SK-N-SH (cell line): Measurements from ENCODE around the gene INTS11. TPM values are rescaled to one million over a fixed set of nuclear protein-coding genes. Genes with fewer than 3 reads are reported as not detected.

Experiments used
- ELF1 ChIP-seq: IDR thresholded peaks from 2 replicates; pipeline ENCODE4 v1.4.0; 2012
- FOXJ3 ChIP-seq: sonication (generic); formaldehyde crosslinking; IDR thresholded peaks from 2 replicates; pipeline ENCODE4 v1.5.1; 2020; ENCODE audit warnings: mild to moderate bottlenecking, missing genetic modification reagents
- FOXM1 ChIP-seq: IDR thresholded peaks from 2 replicates; pipeline ENCODE4 v1.4.0; 2012; ENCODE audit warnings: low read depth, mild to moderate bottlenecking
- GABPA ChIP-seq: IDR thresholded peaks from 2 replicates; pipeline ENCODE4 v1.4.0; 2012; ENCODE audit warnings: low read depth, mild to moderate bottlenecking
- MEF2A ChIP-seq: IDR thresholded peaks from 2 replicates; pipeline ENCODE4 v1.4.0; 2012; ENCODE audit warnings: low read depth, borderline replicate concordance
- POLR2AphosphoS5 ChIP-seq: IDR thresholded peaks from 2 replicates; pipeline ENCODE4 v1.6.1; 2012; ENCODE audit warnings: low read depth, low read length
- RXRA ChIP-seq: IDR thresholded peaks from 2 replicates; pipeline ENCODE4 v1.4.0; 2012; ENCODE audit warnings: low read depth, mild to moderate bottlenecking, borderline replicate concordance
- SMC3 ChIP-seq: IDR thresholded peaks from 2 replicates; pipeline ENCODE4 v1.6.1; 2012; ENCODE audit warnings: low read depth, low read length, improper control_type of control experiment
- TAF1 ChIP-seq: IDR thresholded peaks from 2 replicates; pipeline ENCODE4 v1.6.1; 2012; ENCODE audit warnings: low read depth, mild to moderate bottlenecking, low read length, moderate library complexity, borderline replicate concordance
- TEAD4 ChIP-seq: IDR thresholded peaks from 2 replicates; pipeline ENCODE4 v1.4.0; 2012; ENCODE audit warnings: mild to moderate bottlenecking, borderline replicate concordance; ENCODE audit not compliant: insufficient read depth
- YY1 ChIP-seq: IDR thresholded peaks from 2 replicates; pipeline ENCODE4 v1.4.0; 2012; ENCODE audit warnings: low read depth, mild to moderate bottlenecking
- polyA plus RNA-seq, 3 experiments: library from polyadenylated mRNA; depleted of rRNA; stranded (reverse); fragments of >200 nt; gene quantifications; 2 replicates each; pipeline ENCODE4 v1.2.3, GENCODE V29; 2012
- TF ChIP-seq, protein P1 (sequence below): IDR thresholded peaks from 2 replicates; pipeline ENCODE4 v1.4.0; 2012; ENCODE audit warnings: low read depth, borderline replicate concordance
- TF ChIP-seq, protein P2 (sequence below): fragments of 150-350 bp; IDR thresholded peaks from 2 replicates; pipeline ENCODE4 v1.6.1; 2016; ENCODE audit warnings: mild to moderate bottlenecking, low read depth, low read length
- TF ChIP-seq, protein P3 (sequence below): IDR thresholded peaks from 2 replicates; pipeline ENCODE4 v1.6.1; 2012; ENCODE audit warnings: mild to moderate bottlenecking, low read depth, low read length, moderate library complexity

The INTS11 gene
- polyA plus RNA-seq, 1 of the 3 experiments (the other 2 are of a cell fraction), result 137 TPM

DNA sequence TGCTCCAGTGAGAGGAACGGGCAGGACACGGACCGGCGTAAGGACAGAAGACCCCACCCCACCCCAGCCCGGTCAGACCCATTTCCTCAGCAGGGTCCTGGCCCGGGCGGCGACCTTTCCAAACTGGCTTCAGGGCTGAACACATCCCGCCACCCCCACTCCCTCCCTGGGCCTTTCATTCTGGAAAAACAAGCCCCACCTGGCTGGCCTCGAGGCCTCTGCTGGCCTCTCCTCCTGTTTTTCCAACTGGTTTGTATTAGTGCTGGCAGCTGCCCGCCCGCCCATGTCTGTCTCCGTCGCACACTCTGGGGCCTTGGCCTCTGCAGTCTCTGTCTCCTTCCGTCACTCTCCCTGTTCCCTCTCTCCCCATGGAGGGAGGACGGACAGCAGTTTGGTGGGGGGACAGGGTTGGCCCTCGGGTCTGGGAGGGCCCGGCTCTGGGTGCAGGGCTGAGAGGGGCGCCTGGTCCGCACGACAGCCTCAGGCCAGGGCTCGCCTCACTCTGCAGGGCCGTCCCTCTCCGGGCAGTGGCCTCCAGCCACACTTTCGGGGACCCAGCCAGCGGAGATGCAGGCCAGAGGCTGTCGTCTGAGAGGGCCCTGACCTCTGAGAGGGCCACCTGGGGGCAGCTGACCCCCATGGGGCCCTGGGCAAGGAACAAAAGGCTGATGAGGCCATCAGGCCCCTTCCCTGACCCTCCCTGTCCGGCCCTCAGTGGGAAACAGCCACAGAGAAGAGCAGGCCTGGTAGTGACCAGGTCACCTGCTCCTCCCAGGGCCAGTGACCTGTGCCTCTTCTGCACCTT, 35.4 kb upstream of the INTS11 start (continued):
- TF ChIP-seq FOXJ3 (CRISPR knock-in tag) (no peak), TEAD4 (no peak), MEF2A (no peak), ELF1 (no peak), POLR2AphosphoS5 (0 out of 2 replicates have a peak, but pooled peaks have one; percentile 25), GABPA (no peak), RXRA (no peak), YY1 (no peak), FOXM1 (no peak), SMC3 (no peak), TAF1 (no peak)
- TF ChIP-seq, protein P1, sequence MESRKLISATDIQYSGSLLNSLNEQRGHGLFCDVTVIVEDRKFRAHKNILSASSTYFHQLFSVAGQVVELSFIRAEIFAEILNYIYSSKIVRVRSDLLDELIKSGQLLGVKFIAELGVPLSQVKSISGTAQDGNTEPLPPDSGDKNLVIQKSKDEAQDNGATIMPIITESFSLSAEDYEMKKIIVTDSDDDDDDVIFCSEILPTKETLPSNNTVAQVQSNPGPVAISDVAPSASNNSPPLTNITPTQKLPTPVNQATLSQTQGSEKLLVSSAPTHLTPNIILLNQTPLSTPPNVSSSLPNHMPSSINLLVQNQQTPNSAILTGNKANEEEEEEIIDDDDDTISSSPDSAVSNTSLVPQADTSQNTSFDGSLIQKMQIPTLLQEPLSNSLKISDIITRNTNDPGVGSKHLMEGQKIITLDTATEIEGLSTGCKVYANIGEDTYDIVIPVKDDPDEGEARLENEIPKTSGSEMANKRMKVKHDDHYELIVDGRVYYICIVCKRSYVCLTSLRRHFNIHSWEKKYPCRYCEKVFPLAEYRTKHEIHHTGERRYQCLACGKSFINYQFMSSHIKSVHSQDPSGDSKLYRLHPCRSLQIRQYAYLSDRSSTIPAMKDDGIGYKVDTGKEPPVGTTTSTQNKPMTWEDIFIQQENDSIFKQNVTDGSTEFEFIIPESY, result no peak
- TF ChIP-seq, protein P2, sequence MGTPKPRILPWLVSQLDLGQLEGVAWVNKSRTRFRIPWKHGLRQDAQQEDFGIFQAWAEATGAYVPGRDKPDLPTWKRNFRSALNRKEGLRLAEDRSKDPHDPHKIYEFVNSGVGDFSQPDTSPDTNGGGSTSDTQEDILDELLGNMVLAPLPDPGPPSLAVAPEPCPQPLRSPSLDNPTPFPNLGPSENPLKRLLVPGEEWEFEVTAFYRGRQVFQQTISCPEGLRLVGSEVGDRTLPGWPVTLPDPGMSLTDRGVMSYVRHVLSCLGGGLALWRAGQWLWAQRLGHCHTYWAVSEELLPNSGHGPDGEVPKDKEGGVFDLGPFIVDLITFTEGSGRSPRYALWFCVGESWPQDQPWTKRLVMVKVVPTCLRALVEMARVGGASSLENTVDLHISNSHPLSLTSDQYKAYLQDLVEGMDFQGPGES, result no peak
- TF ChIP-seq, protein P3, sequence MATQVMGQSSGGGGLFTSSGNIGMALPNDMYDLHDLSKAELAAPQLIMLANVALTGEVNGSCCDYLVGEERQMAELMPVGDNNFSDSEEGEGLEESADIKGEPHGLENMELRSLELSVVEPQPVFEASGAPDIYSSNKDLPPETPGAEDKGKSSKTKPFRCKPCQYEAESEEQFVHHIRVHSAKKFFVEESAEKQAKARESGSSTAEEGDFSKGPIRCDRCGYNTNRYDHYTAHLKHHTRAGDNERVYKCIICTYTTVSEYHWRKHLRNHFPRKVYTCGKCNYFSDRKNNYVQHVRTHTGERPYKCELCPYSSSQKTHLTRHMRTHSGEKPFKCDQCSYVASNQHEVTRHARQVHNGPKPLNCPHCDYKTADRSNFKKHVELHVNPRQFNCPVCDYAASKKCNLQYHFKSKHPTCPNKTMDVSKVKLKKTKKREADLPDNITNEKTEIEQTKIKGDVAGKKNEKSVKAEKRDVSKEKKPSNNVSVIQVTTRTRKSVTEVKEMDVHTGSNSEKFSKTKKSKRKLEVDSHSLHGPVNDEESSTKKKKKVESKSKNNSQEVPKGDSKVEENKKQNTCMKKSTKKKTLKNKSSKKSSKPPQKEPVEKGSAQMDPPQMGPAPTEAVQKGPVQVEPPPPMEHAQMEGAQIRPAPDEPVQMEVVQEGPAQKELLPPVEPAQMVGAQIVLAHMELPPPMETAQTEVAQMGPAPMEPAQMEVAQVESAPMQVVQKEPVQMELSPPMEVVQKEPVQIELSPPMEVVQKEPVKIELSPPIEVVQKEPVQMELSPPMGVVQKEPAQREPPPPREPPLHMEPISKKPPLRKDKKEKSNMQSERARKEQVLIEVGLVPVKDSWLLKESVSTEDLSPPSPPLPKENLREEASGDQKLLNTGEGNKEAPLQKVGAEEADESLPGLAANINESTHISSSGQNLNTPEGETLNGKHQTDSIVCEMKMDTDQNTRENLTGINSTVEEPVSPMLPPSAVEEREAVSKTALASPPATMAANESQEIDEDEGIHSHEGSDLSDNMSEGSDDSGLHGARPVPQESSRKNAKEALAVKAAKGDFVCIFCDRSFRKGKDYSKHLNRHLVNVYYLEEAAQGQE, result no peak
